ENCODE results near the gene GSX2. TPM values are rescaled to one million over a fixed set of nuclear protein-coding genes. Genes with fewer than 3 reads are reported as not detected.

GSX2 gene
- total and polyA plus RNA-seq, 10 of the 15 experiments (the other 5 are each of a cell fraction or from before 2014, with no cell fraction given), result 0.04 to 0.58 (median 0.50) TPM; not detected in 5

- no peaks in the 10 kb centered on the region for H3K36me3 ChIP-seq (ENCODE audit: control insufficient read depth in 2 of 2, insufficient read depth in 2 of 2, low read length in 1 of 2)
- H3K9me3 ChIP-seq (replicated peaks; ENCODE audit: control insufficient read depth, insufficient read depth, low read length), result no peaks in the 10 kb centered on the region; the same call in 2 of the 3 replicates
- RAD21 ChIA-PET (ENCODE audit: unreplicated experiment), result no interaction called here
- FAIRE-seq (no peak), DNase-seq (ENCODE audit: low read depth, low spot score) (no peak), ATAC-seq (no peak)
- 48% methylated on average over 21 of the region's 46 CpGs for WGBS (ENCODE audit: insufficient coverage, insufficient replicate concordance, low lambda C conversion rate, missing lambda C conversion rate)
- TF ChIP-seq FOXK2 (IDR thresholded peaks at IDR 0.05), result no peak
- no peak for TF ChIP-seq TCF12 (IDR thresholded peaks at IDR 0.05; ENCODE audit: low read depth, low read length)
- TF ChIP-seq CEBPB (IDR thresholded peaks at IDR 0.05; ENCODE audit: borderline replicate concordance in 1 of 2, low read depth in 2 of 2, low read length in 2 of 2), result no peak
- TF ChIP-seq FOS (IDR thresholded peaks at IDR 0.05; ENCODE audit: borderline replicate concordance, extremely low read depth, insufficient read length), result no peak
- TF ChIP-seq NKRF (conservative IDR thresholded peaks at IDR 0.05), result no peak
- TF ChIP-seq SUPT20H (IDR thresholded peaks at IDR 0.05; ENCODE audit: borderline replicate concordance, control insufficient read depth, low read depth, low read length), result no peak
- no peak for TF ChIP-seq ZNF687 (IDR thresholded peaks at IDR 0.05)
- TF ChIP-seq CREB1 (IDR thresholded peaks at IDR 0.05; ENCODE audit: low read depth), result no peak
- TF ChIP-seq ATF3 (IDR thresholded peaks at IDR 0.05; ENCODE audit: borderline replicate concordance, extremely low read depth, low read depth, low read length), result no peak
- no peak for TF ChIP-seq ZNF207 (IDR thresholded peaks at IDR 0.05; ENCODE audit: borderline replicate concordance)
- TF ChIP-seq IRF4 (IDR thresholded peaks at IDR 0.05; ENCODE audit: low read depth, low read length), result no peak
- TF ChIP-seq CREM (IDR thresholded peaks at IDR 0.05; ENCODE audit: low read depth), result no peak
- no peak for TF ChIP-seq PAX8 (IDR thresholded peaks at IDR 0.05)
- TF ChIP-seq CHD1 (IDR thresholded peaks at IDR 0.05; ENCODE audit: low read depth, low read length), result no peak
- no peak for TF ChIP-seq IKZF1 (conservative IDR thresholded peaks at IDR 0.05)
- no peak for TF ChIP-seq YBX1 (IDR thresholded peaks at IDR 0.05)
- no peak for TF ChIP-seq GATAD2B (conservative IDR thresholded peaks at IDR 0.05; ENCODE audit: low read depth)
- TF ChIP-seq NRF1 (conservative IDR thresholded peaks at IDR 0.05; ENCODE audit: low read depth, low read length), result no peak
- no peak for TF ChIP-seq USF2 (IDR thresholded peaks at IDR 0.05; ENCODE audit: borderline replicate concordance, low read depth, low read length)
- intact Hi-C loops (cut with micrococcal nuclease; ENCODE audit: unreplicated experiment) (no loop called here), in situ Hi-C loops (cut with MboI) (no loop called here)
- no peak overlapping the region for H3K9ac ChIP-seq (ENCODE audit: control insufficient read depth, insufficient read depth, low read length)
- no peak overlapping the region for H3K27ac ChIP-seq (ENCODE audit: control insufficient read depth, insufficient read depth)
- H3K4me1 ChIP-seq (ENCODE audit: control insufficient read depth, insufficient read depth, low read length), result no peaks in the 10 kb centered on the region
- BruUV-seq (replicated peaks), result no TSS peak
- no peaks in the 10 kb centered on the region for H3K27me3 ChIP-seq (replicated peaks in 1 of 2; ENCODE audit: control insufficient read depth in 2 of 2, insufficient read depth in 2 of 2, low read length in 1 of 2)
- SMC1A ChIA-PET (ENCODE audit: uncharacterized antibody, unreplicated experiment), result no interaction called here
- H3K4me3 ChIP-seq, result no peak overlapping the region
- no peak overlapping the region for H2AFZ ChIP-seq (ENCODE audit: control insufficient read depth, low read depth, low read length)
- H3K79me2 ChIP-seq (ENCODE audit: control insufficient read depth, insufficient read depth, low read length), result no peaks in the 10 kb centered on the region
- POLR2A ChIA-PET, result no interaction called here
- CTCF ChIA-PET, result no interaction called here
- H4K20me1 ChIP-seq (ENCODE audit: control insufficient read depth, insufficient read depth), result no peaks in the 10 kb centered on the region
- H3K4me2 ChIP-seq (ENCODE audit: control insufficient read depth, insufficient read depth), result no peak overlapping the region
Measured at GRCh38 chr4:54149323-54149722, 49.4 kb downstream of the GSX2 start.
